Prostate gland (tissue), 2 donors: Measurements from ENCODE around the gene ADORA3.

ENCODE experiments used
- CTCF ChIP-seq, 4 experiments: fragments of 200-600 bp in 2 of 4; fragments of 450-650 bp in 2 of 4; sonication (generic) in 2 of 4; IDR thresholded peaks; 1 replicate in 3 of 4; 2 replicates in 1 of 4; pipeline ENCODE4 v1.5.1; 2016 to 2019; ENCODE audit warnings: antibody characterized with exemption in 4 of 4, mild to moderate bottlenecking in 2 of 4, moderate library complexity in 2 of 4
- POLR2A ChIP-seq: fragments of 450-650 bp; IDR thresholded peaks from one replicate; pipeline ENCODE4 v1.6.1; 2016; ENCODE audit warnings: antibody characterized with exemption, mild to moderate bottlenecking

GRCh38 chr1:111475701-111476100 is 27.7 kb downstream of the ADORA3 start:
- TF ChIP-seq CTCF (IDR thresholded peaks at IDR 0.05) (no peak), POLR2A (no peak)
